Measurements from ENCODE around the gene PSORS1C1. TPM values are rescaled to one million over a fixed set of nuclear protein-coding genes. Genes with fewer than 3 reads are reported as not detected.

PSORS1C1 gene
- total RNA-seq, 4 donors from 2014 or later: not detected

- Histone ChIP-seq H3K36me3 (peaks cover 0 to 28% of the 10 kb centered on the region in 2 donors), H3K4me3 (no peak overlapping the region)
These were observed 39.8 kb downstream of the PSORS1C1 start for GRCh38 chr6:31154436-31154835.

GRCh38 chr6:31156641-31157040 lies 42.0 kb downstream of the PSORS1C1 start:
- DNase-seq: no peak
- H3K36me3 ChIP-seq: peaks cover 0 to 14% of the 10 kb centered on the region in 2 donors
- ATAC-seq: no peak
- intact Hi-C loops (cut with DNase I; ENCODE audit: low total_unique reads): loop anchor here (5.0 kb wide), 1 partner anchor 116 kb away; the partner anchor contains the start of gene HLA-C
- H3K4me3 ChIP-seq: no peak overlapping the region
- in situ Hi-C loops (cut with MboI; ENCODE audit: low sequenced_read_pairs in 4 of 4): no loop called here
- TF ChIP-seq CTCF (IDR thresholded peaks at IDR 0.05 in 4 of 5, conservative IDR thresholded peaks at IDR 0.05 in 1 of 5) (no peak), POLR2A (IDR thresholded peaks at IDR 0.05) (no peak)
- peak overlapping the region in 2 of 4 donors; percentile 88 to 89 for H3K27ac ChIP-seq
- no peaks in the 10 kb centered on the region for H3K9me3 ChIP-seq
- H3K27me3 ChIP-seq: no peaks in the 10 kb centered on the region
- H3K4me1 ChIP-seq: peaks cover 20 to 26% of the 10 kb centered on the region in 2 donors

More at GRCh38 chr6:31154436-31154835, 39.8 kb downstream of the PSORS1C1 start:
- Histone ChIP-seq H3K9me3 (no peaks in the 10 kb centered on the region), H3K27ac (no peak overlapping the region), H3K27me3 (no peaks in the 10 kb centered on the region), H3K4me1 (peaks cover 19 to 26% of the 10 kb centered on the region in 2 donors)
- in situ Hi-C loops (cut with MboI; ENCODE audit: low sequenced_read_pairs in 4 of 4) (no loop called here), intact Hi-C loops (cut with DNase I; ENCODE audit: low total_unique reads) (no loop called here)
- no peak for ATAC-seq
- no peak for DNase-seq
- TF ChIP-seq CTCF (IDR thresholded peaks at IDR 0.05 in 4 of 5, conservative IDR thresholded peaks at IDR 0.05 in 1 of 5) (no peak), POLR2A (IDR thresholded peaks at IDR 0.05) (no peak)

GRCh38 chr6:31157513-31158139 lies 43.0 kb downstream of the PSORS1C1 start, which contains the start of gene CCHCR1:
Gene CCHCR1 (minus strand): TSS chr6:31157802. CDS start chr6:31157600, 202 bp downstream.
- in situ Hi-C loops (cut with MboI; ENCODE audit: low sequenced_read_pairs in 4 of 4) (no loop called here), intact Hi-C loops (cut with DNase I; ENCODE audit: low total_unique reads) (loop anchor here (1.0 to 5.0 kb wide), 3 partner anchors 29 to 115 kb away; partner anchors contain the start of gene HLA-C)
- no peak for DNase-seq
- Histone ChIP-seq H3K27ac (peak within 1 kb of the TSS; percentile 82 to 89 (median 86)), H3K36me3 (peaks cover 0 to 14% of the 10 kb centered on the region in 2 donors), H3K27me3 (no peaks in the 10 kb centered on the region), H3K9me3 (no peaks in the 10 kb centered on the region), H3K4me3 (peak within 1 kb of the TSS; percentile 60 to 86 (median 78)), H3K4me1 (peaks cover 20 to 26% of the 10 kb centered on the region in 2 donors)
- no peak for TF ChIP-seq CTCF (IDR thresholded peaks at IDR 0.05 in 4 of 5, conservative IDR thresholded peaks at IDR 0.05 in 1 of 5)
- no peak for ATAC-seq

- Histone ChIP-seq H3K27me3 (no peaks in the 10 kb centered on the region), H3K4me1 (peaks cover 20 to 26% of the 10 kb centered on the region in 2 donors), H3K4me3 (peak within 1 kb of the TSS; percentile 60 to 86 (median 78)), H3K36me3 (peaks cover 0 to 14% of the 10 kb centered on the region in 2 donors), H3K9me3 (no peaks in the 10 kb centered on the region), H3K27ac (peak within 1 kb of the TSS; percentile 82 to 89 (median 86))
- ATAC-seq (peak; percentile 98), DNase-seq (peak; percentile 98 to 99)
- TF ChIP-seq POLR2A (IDR thresholded peaks at IDR 0.05): peak; percentile 37 to 54
- TF ChIP-seq CTCF (IDR thresholded peaks at IDR 0.05 in 4 of 5, conservative IDR thresholded peaks at IDR 0.05 in 1 of 5): no peak
- in situ Hi-C loops (cut with MboI; ENCODE audit: low sequenced_read_pairs in 4 of 4) (no loop called here), intact Hi-C loops (cut with DNase I; ENCODE audit: low total_unique reads) (loop anchor here (1.0 to 5.0 kb wide), 3 partner anchors 28 to 114 kb away; partner anchors contain the start of gene HLA-C)
These were observed 43.7 kb downstream of the PSORS1C1 start, which contains the start of gene TCF19 for GRCh38 chr6:31158140-31158862. Gene TCF19 (plus strand): TSS chr6:31158589. CDS start chr6:31159470, 881 bp downstream.

All from gastrocnemius medialis (tissue), 4 donors.